ENCODE results near the gene TMEM95. TPM values are rescaled to one million over a fixed set of nuclear protein-coding genes. Genes with fewer than 3 reads are reported as not detected.
A peak's percentile ranks its signal among the peaks of the same experiment; 100 is the strongest.

The TMEM95 gene
- total and polyA plus RNA-seq, 10 of the 15 experiments (the other 5 are each of a cell fraction or from before 2014, with no cell fraction given) = 0.05 to 0.28 TPM; not detected in 8

DNA sequence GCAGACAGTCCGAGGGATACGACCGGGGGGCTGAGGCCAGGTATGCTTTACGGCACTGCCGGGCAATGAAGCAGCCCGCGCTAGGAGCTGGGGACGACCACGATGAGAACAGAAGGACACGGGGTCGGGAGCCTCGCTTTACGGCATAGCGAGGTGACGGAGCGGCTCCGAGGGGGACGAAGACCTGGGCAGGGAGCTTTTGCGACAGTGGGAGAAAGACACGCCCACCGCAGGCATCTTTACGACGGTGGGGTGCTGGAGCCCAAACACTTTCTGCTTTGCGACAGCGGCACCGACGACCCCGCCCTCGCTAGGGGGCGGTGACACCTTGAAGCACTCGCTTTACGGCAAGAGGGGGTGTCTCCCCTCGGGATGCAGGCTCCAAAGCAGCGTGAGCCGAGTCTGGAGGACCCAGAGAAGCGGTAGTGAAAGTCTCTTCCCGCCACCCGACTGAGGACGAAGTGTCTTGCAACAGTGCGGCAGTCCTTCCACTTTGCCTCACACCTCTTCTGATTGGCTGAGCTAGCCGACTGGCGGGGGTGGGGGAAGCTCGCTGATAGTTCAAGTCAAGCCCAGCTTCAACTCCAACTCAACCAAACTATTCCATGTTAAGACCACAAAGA lies 25.5 kb upstream of the TMEM95 start:
- intact Hi-C loops (cut with micrococcal nuclease; ENCODE audit: unreplicated experiment) (loop anchor here (2.0 kb wide), 1 partner anchor 23 kb away; the partner anchor contains the start of gene EIF5A), in situ Hi-C loops (cut with MboI) (no loop called here)
- Histone ChIP-seq H3K4me2 (ENCODE audit: control insufficient read depth, insufficient read depth) (peak overlapping the region; percentile 97), H3K27ac (ENCODE audit: control insufficient read depth, insufficient read depth) (peak overlapping the region; percentile 94), H3K9me3 (replicated peaks; ENCODE audit: control insufficient read depth, insufficient read depth, low read length) (no peaks in the 10 kb centered on the region), H3K4me3 (peak overlapping the region; percentile 99), H3K36me3 (ENCODE audit: control insufficient read depth in 2 of 2, insufficient read depth in 2 of 2, low read length in 1 of 2) (peaks cover 0 to 3% of the 10 kb centered on the region in 2 experiments; a peak in 2 of 4 replicates), H2AFZ (ENCODE audit: control insufficient read depth, low read depth, low read length) (peak overlapping the region; percentile 99), H3K79me2 (ENCODE audit: control insufficient read depth, insufficient read depth, low read length) (peaks cover 17% of the 10 kb centered on the region), H4K20me1 (ENCODE audit: control insufficient read depth, insufficient read depth) (no peaks in the 10 kb centered on the region), H3K9ac (ENCODE audit: control insufficient read depth, insufficient read depth, low read length) (peak overlapping the region; percentile 82), H3K4me1 (ENCODE audit: control insufficient read depth, insufficient read depth, low read length) (peaks cover 27% of the 10 kb centered on the region), H3K27me3 (replicated peaks in 1 of 2; ENCODE audit: control insufficient read depth in 2 of 2, insufficient read depth in 2 of 2, low read length in 1 of 2) (no peaks in the 10 kb centered on the region)
- BruUV-seq (replicated peaks) = no TSS peak
- FAIRE-seq (peak; percentile 100), DNase-seq (ENCODE audit: low read depth, low spot score) (peak; percentile 97), ATAC-seq (peak; percentile 75)
- ChIA-PET POLR2A (interaction anchor here (0.6 to 2.3 kb wide), 19 partner anchors 9 to 358 kb away, joined by 3 to 31 read pairs (median 6); partner anchors contain the start of genes GABARAP, TMEM256 and TP53), SMC1A (ENCODE audit: uncharacterized antibody, unreplicated experiment) (interaction anchor here (0.6 to 2.3 kb wide), 12 partner anchors 9 to 358 kb away, joined by 3 to 18 read pairs (median 4); partner anchors contain the start of genes ACADVL, ACAP1, DLG4 and GPS2), RAD21 (ENCODE audit: unreplicated experiment) (interaction anchor here (0.8 to 2.4 kb wide), 15 partner anchors 8 to 358 kb away, joined by 3 to 11 read pairs (median 4); partner anchors contain the start of genes ACADVL, DLG4, GPS2 and SENP3), CTCF (interaction anchor here (0.7 to 7.9 kb wide), 11 partner anchors 8 to 231 kb away, joined by 3 to 49 read pairs (median 3); partner anchors contain the start of genes GPS2, KCTD11 and SLC2A4)
- under 1% methylated on average over 43 of the region's 43 CpGs for WGBS (ENCODE audit: insufficient coverage, insufficient replicate concordance, low lambda C conversion rate, missing lambda C conversion rate)
- TF ChIP-seq IRF4 (IDR thresholded peaks at IDR 0.05; ENCODE audit: low read depth, low read length) = peak; percentile 54; the same call in 1 of the 2 replicates
- peak; percentile 68; the same call in 1 of the 2 replicates for TF ChIP-seq TAF1 (IDR thresholded peaks at IDR 0.05; ENCODE audit: borderline replicate concordance, low read depth, low read length)
- TF ChIP-seq MXI1 (IDR thresholded peaks at IDR 0.05; ENCODE audit: low read depth, low read length) = no peak; the same call in 1 of the 2 replicates
- peak; percentile 35; the same call in 1 of the 2 replicates for TF ChIP-seq SMAD5 (IDR thresholded peaks at IDR 0.05; ENCODE audit: low read depth)
- TF ChIP-seq KAT2A (conservative IDR thresholded peaks at IDR 0.05; ENCODE audit: control insufficient read depth, low read depth, low read length) = no peak
- no peak for TF ChIP-seq YBX1 (IDR thresholded peaks at IDR 0.05)
- TF ChIP-seq, protein P1, sequence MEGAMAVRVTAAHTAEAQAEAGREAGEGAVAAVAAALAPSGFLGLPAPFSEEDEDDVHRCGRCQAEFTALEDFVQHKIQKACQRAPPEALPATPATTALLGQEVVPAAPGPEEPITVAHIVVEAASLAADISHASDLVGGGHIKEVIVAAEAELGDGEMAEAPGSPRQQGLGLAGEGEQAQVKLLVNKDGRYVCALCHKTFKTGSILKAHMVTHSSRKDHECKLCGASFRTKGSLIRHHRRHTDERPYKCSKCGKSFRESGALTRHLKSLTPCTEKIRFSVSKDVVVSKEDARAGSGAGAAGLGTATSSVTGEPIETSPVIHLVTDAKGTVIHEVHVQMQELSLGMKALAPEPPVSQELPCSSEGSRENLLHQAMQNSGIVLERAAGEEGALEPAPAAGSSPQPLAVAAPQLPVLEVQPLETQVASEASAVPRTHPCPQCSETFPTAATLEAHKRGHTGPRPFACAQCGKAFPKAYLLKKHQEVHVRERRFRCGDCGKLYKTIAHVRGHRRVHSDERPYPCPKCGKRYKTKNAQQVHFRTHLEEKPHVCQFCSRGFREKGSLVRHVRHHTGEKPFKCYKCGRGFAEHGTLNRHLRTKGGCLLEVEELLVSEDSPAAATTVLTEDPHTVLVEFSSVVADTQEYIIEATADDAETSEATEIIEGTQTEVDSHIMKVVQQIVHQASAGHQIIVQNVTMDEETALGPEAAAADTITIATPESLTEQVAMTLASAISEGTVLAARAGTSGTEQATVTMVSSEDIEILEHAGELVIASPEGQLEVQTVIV (IDR thresholded peaks at IDR 0.05; ENCODE audit: borderline replicate concordance, partially characterized antibody) = peak; percentile 100
- TF ChIP-seq JUNB (IDR thresholded peaks at IDR 0.05) = no peak
- TF ChIP-seq, protein P2, sequence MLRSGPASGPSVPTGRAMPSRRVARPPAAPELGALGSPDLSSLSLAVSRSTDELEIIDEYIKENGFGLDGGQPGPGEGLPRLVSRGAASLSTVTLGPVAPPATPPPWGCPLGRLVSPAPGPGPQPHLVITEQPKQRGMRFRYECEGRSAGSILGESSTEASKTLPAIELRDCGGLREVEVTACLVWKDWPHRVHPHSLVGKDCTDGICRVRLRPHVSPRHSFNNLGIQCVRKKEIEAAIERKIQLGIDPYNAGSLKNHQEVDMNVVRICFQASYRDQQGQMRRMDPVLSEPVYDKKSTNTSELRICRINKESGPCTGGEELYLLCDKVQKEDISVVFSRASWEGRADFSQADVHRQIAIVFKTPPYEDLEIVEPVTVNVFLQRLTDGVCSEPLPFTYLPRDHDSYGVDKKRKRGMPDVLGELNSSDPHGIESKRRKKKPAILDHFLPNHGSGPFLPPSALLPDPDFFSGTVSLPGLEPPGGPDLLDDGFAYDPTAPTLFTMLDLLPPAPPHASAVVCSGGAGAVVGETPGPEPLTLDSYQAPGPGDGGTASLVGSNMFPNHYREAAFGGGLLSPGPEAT (IDR thresholded peaks at IDR 0.05; ENCODE audit: low read depth) = peak; percentile 74; the same call in 1 of the 2 replicates
- TF ChIP-seq NRF1 (conservative IDR thresholded peaks at IDR 0.05; ENCODE audit: low read depth, low read length) = no peak
- TF ChIP-seq MYB (IDR thresholded peaks at IDR 0.05; ENCODE audit: borderline replicate concordance, low read depth, low read length) = no peak
- 0 out of 2 replicates have a peak, but pooled peaks have one; percentile 8 for TF ChIP-seq SMC3 (IDR thresholded peaks at IDR 0.05; ENCODE audit: borderline replicate concordance, low read length)
- TF ChIP-seq POLR2AphosphoS2 (IDR thresholded peaks at IDR 0.05; ENCODE audit: low read depth, low read length) = peak; percentile 69; the same call in 1 of the 2 replicates
- TF ChIP-seq STAT3 (IDR thresholded peaks at IDR 0.05; ENCODE audit: low read depth, low read length) = no peak
- TF ChIP-seq ZNF24 (IDR thresholded peaks at IDR 0.05) = no peak
- peak; percentile 39; the same call in 1 of the 2 replicates for TF ChIP-seq SPI1 (IDR thresholded peaks at IDR 0.05; ENCODE audit: borderline replicate concordance, insufficient read depth, low read depth, low read length)
- TF ChIP-seq CHD2 (IDR thresholded peaks at IDR 0.05; ENCODE audit: borderline replicate concordance, low read depth, low read length) = peak; percentile 35; the same call in 1 of the 2 replicates
- peak; percentile 64 for TF ChIP-seq HCFC1 (IDR thresholded peaks at IDR 0.05; ENCODE audit: low read length)
- TF ChIP-seq EGR1 (IDR thresholded peaks at IDR 0.05; ENCODE audit: borderline replicate concordance in 1 of 2, low read depth in 2 of 2, low read length in 2 of 2) = peak in 1 of 2 experiments; percentile 52; a peak in 2 of 3 replicates
- TF ChIP-seq RAD51 (IDR thresholded peaks at IDR 0.05) = no peak

All from GM12878 (cell line).